Measurements from ENCODE around the gene KCNK3.
A peak's percentile ranks its signal among the peaks of the same experiment; 100 is the strongest.
"Not testable (repeated sequence)": the region's sequence is repeated elsewhere in the genome, so short reads cannot be mapped to it uniquely, and the experiment has no call there.

KCNK3 gene

DNA sequence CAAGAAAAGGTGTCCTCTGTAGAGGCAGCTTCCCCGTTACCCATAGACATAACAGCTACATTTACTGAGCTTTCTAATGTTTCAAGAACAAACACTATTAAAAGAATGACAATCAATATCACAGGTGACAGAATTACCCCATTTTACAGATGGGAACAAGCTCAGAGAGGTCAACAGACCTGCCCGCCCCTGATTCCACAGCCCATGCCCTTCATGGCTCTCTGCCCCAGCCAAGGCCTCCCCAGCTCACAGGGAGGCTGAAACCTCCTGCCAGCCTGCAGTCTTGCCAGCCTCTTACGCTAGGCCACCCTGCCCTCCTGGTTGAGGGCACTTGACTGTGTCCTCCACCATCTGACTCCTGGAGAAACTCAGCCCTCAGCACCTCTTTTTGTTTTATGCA lies 52.4 kb downstream of the KCNK3 start:
- Histone ChIP-seq H3K4me1 (ENCODE audit: low read depth, poor library complexity, severe bottlenecking) (no peaks in the 10 kb centered on the region), H4K20me1 (ENCODE audit: insufficient read depth) (no peaks in the 10 kb centered on the region), H3K4me2 (no peak overlapping the region), H3K27ac (no peak overlapping the region), H3K4me3 (IDR thresholded peaks at IDR 0.05; ENCODE audit: insufficient read depth, low read depth, low read length) (no peak overlapping the region), H3K36me3 (ENCODE audit: insufficient read depth) (no peaks in the 10 kb centered on the region), H3K79me2 (ENCODE audit: insufficient read depth, low read depth) (no peaks in the 10 kb centered on the region), H3K9ac (no peak overlapping the region), H2AFZ (ENCODE audit: low read depth) (no peak overlapping the region), H3K27me3 (ENCODE audit: insufficient read depth, low read depth) (no peaks in the 10 kb centered on the region; the same call in 1 of the 2 replicates)
- TF ChIP-seq, protein P1, sequence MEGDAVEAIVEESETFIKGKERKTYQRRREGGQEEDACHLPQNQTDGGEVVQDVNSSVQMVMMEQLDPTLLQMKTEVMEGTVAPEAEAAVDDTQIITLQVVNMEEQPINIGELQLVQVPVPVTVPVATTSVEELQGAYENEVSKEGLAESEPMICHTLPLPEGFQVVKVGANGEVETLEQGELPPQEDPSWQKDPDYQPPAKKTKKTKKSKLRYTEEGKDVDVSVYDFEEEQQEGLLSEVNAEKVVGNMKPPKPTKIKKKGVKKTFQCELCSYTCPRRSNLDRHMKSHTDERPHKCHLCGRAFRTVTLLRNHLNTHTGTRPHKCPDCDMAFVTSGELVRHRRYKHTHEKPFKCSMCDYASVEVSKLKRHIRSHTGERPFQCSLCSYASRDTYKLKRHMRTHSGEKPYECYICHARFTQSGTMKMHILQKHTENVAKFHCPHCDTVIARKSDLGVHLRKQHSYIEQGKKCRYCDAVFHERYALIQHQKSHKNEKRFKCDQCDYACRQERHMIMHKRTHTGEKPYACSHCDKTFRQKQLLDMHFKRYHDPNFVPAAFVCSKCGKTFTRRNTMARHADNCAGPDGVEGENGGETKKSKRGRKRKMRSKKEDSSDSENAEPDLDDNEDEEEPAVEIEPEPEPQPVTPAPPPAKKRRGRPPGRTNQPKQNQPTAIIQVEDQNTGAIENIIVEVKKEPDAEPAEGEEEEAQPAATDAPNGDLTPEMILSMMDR (conservative IDR thresholded peaks at IDR 0.05; ENCODE audit: low read depth, low read length) = no peak

DNA sequence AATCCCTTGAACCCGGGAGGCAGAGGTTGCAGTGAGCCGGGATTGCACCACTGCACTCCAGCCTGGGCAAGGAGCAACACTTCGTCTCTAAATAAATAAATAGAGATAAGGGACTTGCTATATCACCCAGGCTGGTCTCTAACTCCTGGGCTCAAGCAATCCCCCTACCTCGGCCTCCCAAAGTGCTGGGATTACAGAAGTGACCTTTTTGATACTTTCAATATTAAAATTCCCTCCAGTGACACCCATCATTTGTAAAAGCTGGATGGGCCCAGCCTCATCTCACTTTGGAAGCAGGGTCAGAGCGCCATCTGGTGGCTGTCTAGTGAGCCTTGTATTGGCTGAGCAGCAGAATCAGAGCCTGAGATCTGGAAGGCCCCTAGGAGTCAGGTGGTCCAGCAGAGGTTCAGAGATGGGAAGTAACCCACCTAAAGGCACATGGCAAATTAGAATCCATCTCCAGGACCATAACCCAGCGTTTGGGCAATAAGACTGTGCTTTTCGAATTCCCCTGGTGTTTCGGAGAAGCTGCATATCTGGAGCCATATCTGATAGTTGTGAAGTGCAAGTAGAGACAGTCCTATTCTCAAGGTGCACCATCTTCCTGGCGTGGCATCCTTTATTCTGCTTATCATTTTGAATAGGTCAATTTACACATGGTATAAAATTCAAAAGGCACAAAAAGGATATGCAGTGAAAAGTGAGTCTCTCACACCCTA lies 53.2 kb downstream of the KCNK3 start:
- H3K79me2 ChIP-seq (ENCODE audit: insufficient read depth, low read depth) = no peaks in the 10 kb centered on the region
- no peaks in the 10 kb centered on the region for H4K20me1 ChIP-seq (ENCODE audit: insufficient read depth)
- no peak overlapping the region for H2AFZ ChIP-seq (ENCODE audit: low read depth)
- no peak overlapping the region for H3K4me3 ChIP-seq (IDR thresholded peaks at IDR 0.05; ENCODE audit: insufficient read depth, low read depth, low read length)
- no peaks in the 10 kb centered on the region for H3K36me3 ChIP-seq (ENCODE audit: insufficient read depth)
- no peak overlapping the region for H3K4me2 ChIP-seq
- H3K9ac ChIP-seq = no peak overlapping the region
- TF ChIP-seq, protein P1 (conservative IDR thresholded peaks at IDR 0.05; ENCODE audit: low read depth, low read length) = peak; percentile 93
- no peaks in the 10 kb centered on the region; the same call in 1 of the 2 replicates for H3K27me3 ChIP-seq (ENCODE audit: insufficient read depth, low read depth)
- H3K27ac ChIP-seq = no peak overlapping the region
- no peaks in the 10 kb centered on the region for H3K4me1 ChIP-seq (ENCODE audit: low read depth, poor library complexity, severe bottlenecking)

DNA sequence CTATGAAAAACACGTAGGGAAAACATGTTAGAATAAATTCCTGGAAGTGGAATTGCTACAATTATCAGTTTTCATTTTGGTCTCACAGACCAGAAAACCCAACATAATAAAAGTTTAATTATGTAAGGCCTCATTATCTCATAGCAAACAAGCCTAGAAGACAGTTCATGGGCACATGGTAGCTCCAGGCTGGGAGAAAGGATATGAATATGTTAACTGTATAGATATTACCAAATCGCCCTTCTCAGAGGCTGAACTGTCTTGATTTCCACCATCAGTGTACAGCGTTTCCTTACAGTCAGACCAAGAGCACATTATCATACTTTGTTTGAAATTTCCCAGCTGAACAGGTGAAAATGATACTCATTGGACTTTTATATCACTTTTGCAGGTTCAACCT lies 54.4 kb downstream of the KCNK3 start:
- Histone ChIP-seq H3K9ac (no peak overlapping the region), H3K4me1 (ENCODE audit: low read depth, poor library complexity, severe bottlenecking) (no peaks in the 10 kb centered on the region), H3K79me2 (ENCODE audit: insufficient read depth, low read depth) (no peaks in the 10 kb centered on the region), H3K4me3 (IDR thresholded peaks at IDR 0.05; ENCODE audit: insufficient read depth, low read depth, low read length) (no peak overlapping the region), H3K27me3 (ENCODE audit: insufficient read depth, low read depth) (no peaks in the 10 kb centered on the region), H2AFZ (ENCODE audit: low read depth) (no peak overlapping the region), H3K4me2 (no peak overlapping the region), H4K20me1 (ENCODE audit: insufficient read depth) (no peaks in the 10 kb centered on the region), H3K27ac (no peak overlapping the region), H3K36me3 (ENCODE audit: insufficient read depth) (no peaks in the 10 kb centered on the region)
- TF ChIP-seq, protein P1 (conservative IDR thresholded peaks at IDR 0.05; ENCODE audit: low read depth, low read length) = no peak

DNA sequence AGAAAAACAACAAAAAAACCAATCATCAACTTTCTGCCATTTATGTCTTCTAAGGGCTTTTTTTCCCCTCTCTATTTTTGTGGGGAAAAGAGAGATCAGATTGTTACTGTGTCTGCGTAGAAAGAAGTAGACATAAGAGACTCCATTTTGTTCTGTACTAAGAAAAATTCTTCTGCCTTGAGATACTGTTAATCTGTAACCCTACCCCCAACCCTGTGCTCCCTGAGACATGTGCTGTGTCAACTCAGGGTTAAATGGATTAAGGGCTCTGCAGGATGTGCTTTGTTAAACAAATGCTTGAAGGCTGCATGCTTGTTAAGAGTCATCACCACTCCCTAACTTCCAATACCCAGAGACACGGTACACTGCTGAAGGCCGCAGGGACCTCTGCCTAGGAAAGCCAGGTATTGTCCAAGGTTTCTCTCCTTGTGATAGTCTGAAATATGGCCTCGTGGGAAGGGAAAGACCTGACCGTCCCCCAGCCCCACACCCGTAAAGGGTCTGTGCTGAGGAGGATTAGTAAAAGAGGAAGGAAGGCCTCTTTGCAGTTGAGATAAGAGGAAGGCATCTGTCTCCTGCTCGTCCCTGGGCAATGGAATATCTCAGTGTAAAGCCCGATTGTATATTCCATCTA lies 57.4 kb downstream of the KCNK3 start:
- H4K20me1 ChIP-seq (ENCODE audit: insufficient read depth); H3K4me1 ChIP-seq (ENCODE audit: low read depth, poor library complexity, severe bottlenecking); H3K27me3 ChIP-seq (ENCODE audit: insufficient read depth, low read depth); H2AFZ ChIP-seq (ENCODE audit: low read depth); H3K36me3 ChIP-seq (ENCODE audit: insufficient read depth); H3K4me2 ChIP-seq; H3K9ac ChIP-seq; H3K79me2 ChIP-seq (ENCODE audit: insufficient read depth, low read depth); H3K27ac ChIP-seq; H3K4me3 ChIP-seq (IDR thresholded peaks at IDR 0.05; ENCODE audit: insufficient read depth, low read depth, low read length): not testable (repeated sequence)

DNA sequence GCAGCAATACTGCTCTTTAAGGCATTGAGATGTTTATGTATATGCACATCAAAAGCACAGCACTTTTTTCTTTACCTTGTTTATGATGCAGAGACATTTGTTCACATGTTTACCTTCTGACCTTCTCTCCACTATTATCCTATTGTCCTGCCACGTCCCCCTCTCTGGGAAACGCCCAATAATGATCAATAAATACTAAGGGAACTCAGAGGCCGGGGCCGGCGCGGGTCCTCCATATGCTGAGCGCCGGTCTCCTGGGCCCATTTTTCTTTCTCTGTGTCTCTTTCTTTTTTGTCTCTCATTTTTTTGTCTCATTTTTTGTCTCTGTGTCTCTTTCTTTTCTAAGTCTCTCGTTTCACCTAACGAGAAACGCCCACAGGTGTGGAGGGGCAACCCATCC lies 57.9 kb downstream of the KCNK3 start:
- not testable (repeated sequence) for H3K4me3 ChIP-seq (IDR thresholded peaks at IDR 0.05; ENCODE audit: insufficient read depth, low read depth, low read length); H4K20me1 ChIP-seq (ENCODE audit: insufficient read depth); H3K4me2 ChIP-seq; H3K4me1 ChIP-seq (ENCODE audit: low read depth, poor library complexity, severe bottlenecking); H2AFZ ChIP-seq (ENCODE audit: low read depth); H3K79me2 ChIP-seq (ENCODE audit: insufficient read depth, low read depth); H3K27ac ChIP-seq; H3K27me3 ChIP-seq (ENCODE audit: insufficient read depth, low read depth); H3K36me3 ChIP-seq (ENCODE audit: insufficient read depth); H3K9ac ChIP-seq

All from KMS-11 (cell line).